Measurements from ENCODE around the gene PRR35.

The PRR35 gene

GRCh38 chr16:598823-599739 is 38.9 kb downstream of the PRR35 start:
- DNase-seq = no peak

- no peak for DNase-seq
These were observed 40.6 kb downstream of the PRR35 start for GRCh38 chr16:600781-601180.

- no peak for DNase-seq
These were observed 43.7 kb downstream of the PRR35 start for GRCh38 chr16:603933-604332.

GRCh38 chr16:606656-607307 is 46.6 kb downstream of the PRR35 start:
- no peak for DNase-seq

GRCh38 chr16:608019-608418 is 47.8 kb downstream of the PRR35 start:
- no peak for DNase-seq

- DNase-seq = no peak
These were observed 49.1 kb downstream of the PRR35 start for GRCh38 chr16:609316-609715.

- no peak for DNase-seq
These were observed 49.8 kb downstream of the PRR35 start for GRCh38 chr16:609984-610383.

GRCh38 chr16:610513-611381 is 50.6 kb downstream of the PRR35 start:
- no peak for DNase-seq

GRCh38 chr16:615122-615521 is 54.9 kb downstream of the PRR35 start:
- no peak for DNase-seq
